Pulmonary artery endothelial cell (primary cell): ENCODE measurements around the gene ATP8A1. TPM values are rescaled to one million over a fixed set of nuclear protein-coding genes. Genes with fewer than 3 reads are reported as not detected.

Source experiments
- DNase-seq: peaks from one replicate; pipeline ENCODE4 v3.0.0-alpha.2; 2011; ENCODE audit warnings: low read depth, low spot score
- total RNA-seq: library from RNA; depleted of rRNA; stranded (reverse); fragments of >200 nt; gene quantifications from 2 replicates; pipeline ENCODE4 v1.2.3, GENCODE V29; 2014

Gene ATP8A1
- total RNA-seq, 1 donor from 2014 or later, result 6.5 TPM

DNA sequence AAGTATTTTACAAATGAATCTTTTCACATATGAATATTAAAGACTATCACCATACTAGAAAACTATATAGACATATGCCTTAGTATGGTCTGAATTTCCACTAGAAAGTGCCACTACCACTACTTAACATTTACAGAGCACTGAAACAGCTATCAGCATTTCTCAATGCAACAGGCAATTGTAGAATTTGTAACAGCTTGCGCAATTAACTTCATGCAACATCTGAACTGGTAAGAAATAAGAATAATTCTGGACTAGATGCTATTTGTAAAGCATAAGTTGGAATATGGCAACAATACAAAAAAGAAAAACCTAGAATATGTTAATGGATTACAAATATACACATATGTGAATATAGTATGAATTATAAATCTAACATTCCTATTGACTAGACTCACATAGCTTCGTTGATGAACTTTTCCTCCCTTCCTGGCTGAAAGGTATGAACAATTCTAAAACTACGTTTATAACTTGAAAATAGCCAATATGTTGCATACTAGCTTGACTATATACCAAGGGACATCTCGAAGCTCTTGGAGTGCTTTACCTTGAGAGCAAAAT lies 82.0 kb downstream of the ATP8A1 start:
- no peak for DNase-seq

DNA sequence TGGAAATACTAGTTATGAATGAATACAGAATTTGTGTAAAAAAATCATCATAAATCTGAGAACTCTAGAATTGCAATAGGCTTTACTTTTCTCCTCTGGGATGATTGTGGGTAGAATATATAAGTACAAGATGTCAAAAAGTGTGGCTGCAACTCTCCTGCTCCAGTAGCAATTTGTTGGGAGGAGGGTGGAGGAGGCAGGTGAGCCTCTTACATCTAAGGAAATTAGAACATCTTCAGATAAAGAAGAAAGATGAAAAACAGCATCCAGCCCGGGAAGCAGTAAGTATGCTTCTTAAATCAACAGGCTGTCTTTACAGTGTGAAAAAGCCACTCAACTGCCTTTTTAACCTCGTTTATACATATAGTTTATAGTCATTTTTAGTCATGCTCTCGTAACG lies 83.7 kb downstream of the ATP8A1 start:
- no peak for DNase-seq

DNA sequence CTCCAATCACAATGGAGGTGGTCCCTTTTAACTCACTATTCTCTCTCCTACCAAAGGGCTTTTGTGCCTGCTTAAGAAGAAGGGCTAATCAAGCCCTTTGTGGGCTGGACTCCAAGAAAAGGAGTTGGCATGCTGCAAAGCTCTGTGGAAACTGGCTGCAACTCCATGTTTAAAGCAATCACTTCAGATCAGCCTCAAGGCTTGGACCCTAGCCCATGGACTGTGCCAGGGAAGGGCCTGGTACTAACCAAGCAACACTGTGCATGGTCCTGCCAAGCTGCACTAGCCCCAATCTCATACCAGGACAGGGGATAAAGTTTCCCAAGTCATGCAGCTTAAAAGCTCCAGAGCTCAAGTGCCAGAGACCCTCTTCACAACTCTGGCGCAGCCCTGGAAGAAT lies 86.7 kb downstream of the ATP8A1 start:
- no peak for DNase-seq

DNA sequence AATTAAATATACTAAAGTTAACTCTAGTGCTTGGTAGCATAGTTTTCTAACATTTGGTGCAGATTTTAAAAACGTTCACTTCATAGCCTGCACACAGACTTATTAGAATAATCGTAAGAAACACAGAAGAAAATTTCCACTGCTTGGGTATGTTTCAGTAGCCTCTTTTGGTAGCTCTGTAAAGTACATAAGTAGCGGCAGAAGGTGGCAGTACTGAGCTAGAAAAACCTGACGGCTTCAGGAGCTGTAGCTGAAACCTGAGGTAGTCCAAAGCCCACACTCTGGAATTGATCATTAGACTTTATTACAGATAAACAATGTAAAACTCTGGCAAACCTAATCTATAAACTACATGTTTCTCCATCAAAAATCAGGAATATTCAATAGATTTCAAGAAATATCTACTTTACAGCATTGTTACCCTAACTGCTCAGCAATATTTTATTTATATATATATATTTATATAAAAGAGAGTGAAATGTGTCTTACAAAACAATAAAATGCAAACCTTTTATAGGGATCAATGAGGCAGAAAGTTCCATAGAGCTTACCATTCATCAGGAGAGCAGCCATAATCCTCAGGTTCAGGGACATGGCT lies 88.2 kb downstream of the ATP8A1 start:
- DNase-seq, result peak; percentile 35

DNA sequence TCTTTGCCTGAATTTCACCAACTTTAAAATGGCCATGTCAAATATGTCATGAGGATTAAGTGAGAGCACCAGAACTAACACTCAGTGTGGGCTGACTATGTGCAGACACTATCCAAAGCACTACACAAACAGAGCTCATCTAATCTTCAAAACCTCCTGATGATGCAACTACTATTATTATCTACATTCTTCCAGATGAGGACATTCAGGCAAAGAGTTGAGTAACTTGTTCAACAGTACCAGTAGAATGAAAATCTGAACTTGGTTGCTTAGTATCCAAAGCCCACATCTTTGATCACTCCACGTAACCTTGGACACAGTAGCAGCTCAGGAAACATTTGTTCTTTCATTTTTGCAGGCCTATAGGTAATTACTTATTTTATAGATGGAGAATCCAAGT lies 90.1 kb downstream of the ATP8A1 start:
- no peak for DNase-seq

- no peak for DNase-seq
Measured at GRCh38 chr4:42562016-42562415, 94.9 kb downstream of the ATP8A1 start.

DNA sequence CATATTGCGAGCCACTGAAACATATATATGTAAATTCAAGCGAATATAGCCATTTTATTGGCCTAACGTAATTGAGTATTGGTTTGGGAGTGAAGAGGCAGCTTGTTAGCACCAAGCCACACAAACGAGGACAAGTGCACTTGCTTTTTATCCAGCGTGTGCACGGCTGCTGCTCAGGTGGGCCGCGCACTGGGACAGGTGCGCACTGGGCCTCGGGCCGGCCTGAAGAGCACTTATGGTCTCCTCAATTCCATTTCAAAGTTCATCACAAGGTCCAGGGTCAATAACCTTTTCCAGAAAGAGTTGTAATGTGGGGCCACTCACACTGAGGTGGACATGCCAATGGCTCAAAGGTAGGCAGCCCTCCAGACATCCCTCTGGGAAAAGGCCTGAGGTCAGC lies 95.9 kb downstream of the ATP8A1 start:
- DNase-seq, result no peak

- DNase-seq, result no peak
Measured at GRCh38 chr4:42560467-42560861, 96.4 kb downstream of the ATP8A1 start.

- no peak for DNase-seq
Measured at GRCh38 chr4:42558156-42558555, 98.7 kb downstream of the ATP8A1 start.

DNA sequence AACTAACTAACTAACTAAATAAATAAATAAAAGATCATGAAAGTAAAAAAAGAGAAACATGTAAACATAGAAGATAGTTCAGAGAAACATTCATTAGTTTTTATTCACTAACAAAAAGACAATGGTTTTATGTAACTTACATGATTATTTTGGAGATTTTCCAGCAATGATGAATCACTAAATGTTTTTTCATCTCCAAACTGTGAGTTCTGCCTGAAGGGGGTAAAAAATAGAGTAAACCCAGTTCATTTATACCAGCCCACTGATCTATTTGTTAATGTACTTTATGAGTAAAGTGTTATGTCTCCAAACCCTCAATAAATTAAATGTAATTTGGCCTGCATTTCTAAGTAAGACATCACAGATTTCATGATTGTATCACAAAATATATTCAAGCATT lies 101.1 kb downstream of the ATP8A1 start:
- DNase-seq, result peak; percentile 32

DNA sequence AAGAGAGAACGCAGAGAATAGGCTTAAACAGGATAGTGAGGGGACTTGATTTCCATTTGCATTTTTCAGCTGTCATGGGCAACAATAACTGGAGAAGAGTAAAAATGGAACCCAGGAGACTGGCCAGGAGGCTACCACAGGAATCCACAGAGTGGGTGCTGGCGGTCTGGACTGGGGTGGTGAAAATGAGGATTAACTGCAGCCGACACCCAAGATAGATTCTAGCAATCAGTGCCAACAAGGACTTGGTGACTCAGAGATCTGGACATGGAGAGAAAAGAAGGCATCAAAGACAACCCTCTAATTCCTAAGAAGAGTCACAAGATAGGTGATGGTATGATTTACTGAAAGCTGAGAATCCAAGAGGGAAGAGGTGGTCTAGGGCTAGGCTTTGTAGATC lies 102.8 kb downstream of the ATP8A1 start:
- DNase-seq, result no peak

DNA sequence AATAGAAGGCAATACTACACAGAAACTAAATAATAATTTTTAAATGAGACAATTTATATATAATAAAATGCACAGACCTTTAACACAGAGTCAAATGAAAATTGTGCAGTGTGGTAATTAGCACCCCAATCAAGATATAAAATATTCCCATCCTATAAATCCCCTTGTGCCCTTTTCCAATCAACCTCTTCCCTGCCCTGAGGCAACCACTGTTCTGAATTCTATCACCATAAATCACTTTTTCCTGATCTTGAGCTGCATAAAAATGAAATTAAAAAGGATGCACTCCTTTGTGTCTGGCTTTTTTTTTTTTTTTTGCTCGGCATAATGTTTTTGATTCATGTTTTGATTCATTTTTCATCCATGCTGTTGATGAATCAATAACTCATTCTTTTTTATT lies 107.0 kb downstream of the ATP8A1 start:
- no peak for DNase-seq

DNA sequence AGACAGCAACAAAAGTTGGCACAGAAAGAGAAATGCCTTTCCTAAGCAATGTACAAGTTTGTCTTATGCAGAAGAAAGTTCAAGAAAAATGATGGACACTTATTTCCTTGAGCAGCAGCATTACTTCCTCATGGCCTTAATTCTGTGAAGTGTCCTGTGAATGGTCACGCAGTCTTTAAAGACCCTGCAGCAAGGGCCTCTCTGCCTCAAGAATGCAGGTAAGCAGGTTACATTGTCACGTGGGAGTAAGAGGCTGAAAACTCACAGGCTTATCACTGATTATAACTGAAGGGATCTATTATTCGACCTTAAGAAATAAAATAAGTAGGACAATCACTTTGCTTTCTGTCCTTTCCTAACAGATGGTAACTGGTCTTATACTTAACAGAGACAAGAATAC lies 109.1 kb downstream of the ATP8A1 start:
- DNase-seq, result no peak

DNA sequence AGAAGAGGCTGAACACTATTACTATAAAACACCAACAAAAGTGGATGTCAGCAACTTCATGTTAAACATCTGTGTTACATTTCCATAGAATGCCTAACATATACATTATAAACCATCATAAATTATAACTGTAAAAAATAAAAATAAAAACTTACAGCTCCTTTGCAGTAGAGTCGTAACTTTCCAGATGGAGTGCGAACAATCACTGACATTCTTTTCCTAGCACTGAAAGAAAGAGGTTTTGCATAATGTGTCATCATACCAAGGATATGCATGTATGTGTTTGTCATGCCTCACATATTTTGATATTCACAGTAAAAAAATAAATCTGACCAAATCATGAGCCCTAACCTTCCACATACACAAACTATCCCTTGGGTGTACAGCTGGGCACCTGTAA lies 113.1 kb downstream of the ATP8A1 start:
- DNase-seq, result no peak

DNA sequence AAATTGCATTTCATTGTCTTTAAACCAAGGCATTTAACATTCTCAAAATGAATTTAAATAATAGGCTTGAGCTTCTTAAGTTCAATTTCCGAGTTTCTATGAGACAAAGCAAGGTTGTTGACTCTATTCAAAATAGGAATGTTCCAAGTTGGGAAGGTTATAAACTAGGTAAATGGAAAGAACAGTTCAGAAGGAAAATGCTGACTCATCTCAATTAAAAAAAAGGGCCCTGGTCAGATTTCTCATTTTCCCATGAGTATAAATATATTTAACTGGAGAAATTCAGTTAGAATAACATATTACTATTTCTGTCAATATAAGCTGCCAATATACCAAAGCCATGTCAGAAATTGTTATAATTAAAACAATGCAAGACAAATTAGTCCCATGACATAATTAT lies 113.8 kb downstream of the ATP8A1 start:
- no peak for DNase-seq

GRCh38 chr4:42541647-42542046 lies 115.3 kb downstream of the ATP8A1 start:
- no peak for DNase-seq

- DNase-seq, result no peak
Measured at GRCh38 chr4:42533042-42533441, 123.9 kb downstream of the ATP8A1 start.

DNA sequence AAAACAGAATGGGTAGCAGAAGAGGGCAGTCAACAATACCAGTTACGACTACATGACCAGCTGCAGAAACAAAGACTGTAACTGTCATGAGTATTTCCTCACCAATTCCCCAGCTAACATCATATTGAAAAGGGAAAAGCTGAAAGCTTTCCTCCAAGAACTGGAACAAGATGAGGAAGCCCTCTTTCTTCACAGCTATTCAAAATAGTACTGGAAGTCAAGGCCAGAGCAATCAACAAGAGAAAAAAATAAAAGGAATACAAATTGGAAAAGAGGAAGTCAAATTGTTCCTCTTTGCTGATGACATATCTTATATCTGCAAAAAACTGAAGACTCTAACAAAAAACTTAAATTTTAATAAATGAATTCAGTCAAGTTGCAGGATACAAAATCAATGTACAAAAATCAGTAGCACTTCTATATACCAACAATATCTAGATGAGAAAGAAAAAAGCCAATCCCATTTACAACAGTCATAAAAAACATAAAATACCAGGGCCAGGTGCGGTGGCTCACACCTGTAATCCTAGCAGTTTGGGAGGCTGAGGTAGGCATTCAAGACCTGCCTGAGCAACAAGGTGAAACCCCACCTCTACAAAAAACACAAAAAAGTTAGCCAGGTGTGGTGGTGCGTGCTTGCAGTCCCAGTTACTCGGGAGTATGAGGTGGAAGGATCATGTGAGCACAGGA lies 125.4 kb downstream of the ATP8A1 start:
- DNase-seq, result no peak

DNA sequence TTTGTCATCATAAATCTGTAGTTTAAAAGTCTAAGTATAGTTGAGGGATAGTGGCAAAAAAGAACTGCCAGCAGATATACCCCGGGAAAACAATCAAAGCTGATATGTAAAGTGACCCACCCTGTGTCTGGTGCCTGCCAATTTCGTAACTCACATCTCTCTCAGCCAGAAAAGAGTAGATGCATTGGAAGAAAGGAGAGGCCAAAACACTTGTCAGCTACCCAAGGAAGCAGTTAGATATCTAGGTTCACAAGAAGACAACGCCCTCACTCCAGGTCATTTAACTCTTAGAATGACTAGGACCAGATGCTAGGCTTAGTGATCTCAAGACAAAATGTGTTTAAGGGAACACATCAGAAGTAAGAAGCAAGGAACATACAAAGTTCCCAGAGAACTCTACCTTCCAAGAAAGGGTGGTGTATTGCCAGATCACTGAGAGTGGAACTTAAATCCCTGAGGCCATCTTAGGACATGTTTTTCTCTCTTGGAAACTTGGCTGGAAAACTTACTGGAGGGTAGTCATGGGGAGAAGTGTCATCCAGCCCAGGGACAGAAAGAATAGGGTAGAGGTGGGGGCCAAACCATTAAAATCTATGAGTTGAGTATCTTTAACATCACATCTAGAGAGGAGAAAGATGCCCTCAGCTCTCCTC lies 133.7 kb downstream of the ATP8A1 start:
- no peak for DNase-seq

DNA sequence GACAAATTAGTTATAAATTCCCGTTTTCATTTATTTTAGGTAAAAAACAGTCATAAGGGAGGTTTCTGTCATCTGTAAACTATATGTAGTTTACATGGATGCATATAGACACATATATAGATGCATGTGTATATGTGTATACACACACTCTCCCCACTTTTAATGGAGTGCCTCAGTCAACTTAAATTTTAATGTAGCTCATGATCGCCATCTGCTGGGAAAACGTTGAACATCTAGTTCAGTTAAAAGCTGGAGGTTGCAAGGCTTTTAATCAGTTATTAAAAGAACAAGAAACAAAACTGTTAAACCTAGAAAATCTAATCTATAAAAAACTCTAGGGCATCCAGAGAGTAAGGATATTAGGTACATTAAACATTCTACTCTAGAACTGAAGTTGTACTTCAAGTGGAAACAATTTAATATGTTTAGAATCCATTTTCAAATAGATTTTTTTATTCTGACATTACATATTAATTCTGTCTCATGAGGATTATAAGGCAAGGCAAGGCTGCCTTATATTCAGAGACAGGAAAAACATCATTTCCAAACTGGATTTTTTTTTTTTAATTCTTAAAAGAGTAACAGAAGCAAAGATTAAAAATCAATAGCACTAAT lies 137.0 kb downstream of the ATP8A1 start:
- no peak for DNase-seq

DNA sequence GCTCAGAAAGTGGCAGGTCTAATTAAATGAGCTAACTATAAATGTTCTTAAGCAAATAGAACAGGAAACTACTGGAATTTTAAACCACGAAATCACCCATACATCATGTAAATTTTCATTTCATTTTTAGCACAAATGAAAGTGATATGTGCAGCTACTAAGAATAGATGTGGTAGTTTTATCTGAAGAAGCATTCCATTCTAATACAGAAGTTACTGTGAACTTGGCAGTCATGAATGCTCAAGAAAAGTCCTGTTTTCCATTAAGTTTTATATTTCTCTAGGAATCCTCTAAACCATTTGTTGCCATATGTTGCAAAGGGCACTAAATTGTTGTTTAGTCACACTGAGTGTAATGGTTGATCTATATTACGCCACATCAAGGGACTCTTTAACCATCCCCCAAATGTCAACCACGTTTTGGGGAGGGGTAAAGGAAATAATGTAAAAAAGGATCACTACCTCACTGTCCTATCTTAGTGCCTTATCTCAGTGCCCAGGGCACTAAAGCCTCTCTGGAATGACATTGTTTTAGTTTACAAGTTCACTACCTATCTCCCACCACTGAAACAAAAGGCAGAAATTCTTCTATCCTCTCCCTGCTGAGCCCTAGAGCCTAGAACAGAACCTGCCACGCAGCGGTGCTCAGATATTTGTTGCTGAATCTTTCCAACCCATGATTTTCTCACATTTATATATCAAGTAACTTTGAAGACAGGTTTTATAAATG lies 141.6 kb downstream of the ATP8A1 start:
- no peak for DNase-seq
